ENCODE results near the gene NPAS4. TPM values are rescaled to one million over a fixed set of nuclear protein-coding genes. Genes with fewer than 3 reads are reported as not detected.
A peak's percentile ranks its signal among the peaks of the same experiment; 100 is the strongest.

The NPAS4 gene
- total RNA-seq, 2 donors from 2014 or later = 0.19 TPM; not detected in 1

- DNase-seq (ENCODE audit: low spot score) = peak; percentile 95
- TF ChIP-seq CTCF (IDR thresholded peaks at IDR 0.05) = peak; percentile 90 to 94
- Histone ChIP-seq H3K36me3 (no peaks in the 10 kb centered on the region), H3K27me3 (no peaks in the 10 kb centered on the region), H3K4me3 (peak overlapping the region in 1 of 2 donors; percentile 37), H3K9me3 (no peaks in the 10 kb centered on the region), H3K4me1 (no peaks in the 10 kb centered on the region), H3K27ac (peak overlapping the region in 1 of 2 donors; percentile 30)
Measured at GRCh38 chr11:66386171-66387069, 34.4 kb upstream of the NPAS4 start.

DNA sequence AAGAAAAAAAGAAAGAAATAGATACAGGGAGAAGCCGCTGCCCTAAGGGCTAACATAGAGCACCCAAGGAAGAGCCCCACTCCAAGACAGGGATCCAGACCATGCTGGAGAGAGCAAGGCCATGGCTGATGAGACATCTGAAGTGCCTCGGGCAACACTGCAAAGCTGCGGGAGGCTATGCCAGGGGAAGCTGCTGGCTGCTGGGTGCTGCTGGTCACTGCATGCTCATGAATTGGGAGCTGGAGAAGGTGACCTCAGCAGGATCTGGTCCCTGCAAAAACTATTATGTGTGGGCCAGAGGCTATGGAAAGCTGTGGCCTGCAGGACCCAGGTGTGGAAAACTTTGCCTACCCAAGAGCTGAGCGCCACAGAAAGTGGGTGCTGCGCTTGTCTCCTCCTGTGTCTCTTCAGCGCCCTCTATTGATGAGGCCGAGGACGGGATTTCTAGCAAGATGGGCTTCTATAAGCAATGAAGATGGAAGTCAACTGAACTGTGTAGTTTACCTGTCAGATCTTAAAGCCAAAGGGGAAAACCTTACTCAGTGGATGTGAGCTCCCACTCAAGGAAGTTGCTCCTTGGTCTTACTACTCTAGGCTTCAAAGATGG is 32.0 kb upstream of the NPAS4 start:
- H3K27ac ChIP-seq = no peak overlapping the region
- H3K27me3 ChIP-seq = no peaks in the 10 kb centered on the region
- peak; percentile 63 to 79 for TF ChIP-seq CTCF (IDR thresholded peaks at IDR 0.05)
- no peaks in the 10 kb centered on the region for H3K36me3 ChIP-seq
- no peaks in the 10 kb centered on the region for H3K9me3 ChIP-seq
- H3K4me1 ChIP-seq = no peaks in the 10 kb centered on the region
- DNase-seq (ENCODE audit: low spot score) = peak; percentile 72
- H3K4me3 ChIP-seq = no peak overlapping the region

DNA sequence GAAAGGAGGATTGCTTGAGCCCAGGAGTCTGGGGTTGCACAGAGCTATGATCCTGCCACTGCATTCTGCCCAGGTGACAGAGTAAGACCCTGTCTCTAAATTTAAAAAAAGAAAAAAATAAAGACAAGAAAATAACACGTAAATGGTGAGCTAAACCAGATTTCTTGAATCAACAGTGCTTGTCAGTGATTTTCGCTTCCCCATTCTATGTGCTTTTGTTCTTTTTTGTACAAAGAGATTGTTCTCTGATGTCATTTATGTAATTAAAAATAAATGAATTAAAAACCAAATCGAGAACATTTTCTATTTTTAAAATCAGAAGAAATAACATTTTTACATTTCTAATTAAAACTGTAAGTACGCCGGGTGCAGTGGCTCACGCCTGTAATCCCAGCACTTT is 29.5 kb upstream of the NPAS4 start:
- no peaks in the 10 kb centered on the region for H3K27me3 ChIP-seq
- no peaks in the 10 kb centered on the region for H3K4me1 ChIP-seq
- H3K27ac ChIP-seq = no peak overlapping the region
- no peak overlapping the region for H3K4me3 ChIP-seq
- no peaks in the 10 kb centered on the region for H3K9me3 ChIP-seq
- DNase-seq (ENCODE audit: low spot score) = no peak
- H3K36me3 ChIP-seq = no peaks in the 10 kb centered on the region
- TF ChIP-seq CTCF (IDR thresholded peaks at IDR 0.05) = no peak

GRCh38 chr11:66393954-66394353 is 26.9 kb upstream of the NPAS4 start:
- DNase-seq (ENCODE audit: low spot score) = no peak
- no peaks in the 10 kb centered on the region for H3K9me3 ChIP-seq
- TF ChIP-seq CTCF (IDR thresholded peaks at IDR 0.05) = no peak
- no peak overlapping the region for H3K4me3 ChIP-seq
- no peaks in the 10 kb centered on the region for H3K36me3 ChIP-seq
- H3K27me3 ChIP-seq = no peaks in the 10 kb centered on the region
- no peaks in the 10 kb centered on the region for H3K4me1 ChIP-seq
- H3K27ac ChIP-seq = no peak overlapping the region

GRCh38 chr11:66407651-66408050 is 13.2 kb upstream of the NPAS4 start:
- peaks cover 0 to 10% of the 10 kb centered on the region in 2 donors for H3K4me1 ChIP-seq
- no peak for TF ChIP-seq CTCF (IDR thresholded peaks at IDR 0.05)
- no peaks in the 10 kb centered on the region for H3K9me3 ChIP-seq
- DNase-seq (ENCODE audit: low spot score) = no peak
- no peak overlapping the region for H3K27ac ChIP-seq
- H3K36me3 ChIP-seq = no peaks in the 10 kb centered on the region
- H3K27me3 ChIP-seq = no peaks in the 10 kb centered on the region
- H3K4me3 ChIP-seq = no peak overlapping the region
